K562 (cell line): ENCODE data around the gene FANCD2. TPM values are rescaled to one million over a fixed set of nuclear protein-coding genes. Genes with fewer than 3 reads are reported as not detected.

Experiments
- ATAC-seq: fragments of 200-7000 bp; cut with Tn5 transposase; 3 replicates; pipeline ENCODE4 v1.9.1; 2020; ENCODE audit warnings: moderate library complexity
- BruUV-seq: library from RNA; stranded (reverse); fragments of 400-500 nt; replicated peaks from 2 replicates; lab custom pipeline; 2021; lab: Mats Ljungman, UMichigan
- CTCF ChIA-PET: fragments of 300-600 bp; formaldehyde crosslinking; extraction: SDS; loops from one replicate; lab custom pipeline; 2021; ENCODE audit warnings: low intra/inter-chr PET ratio; lab: Yijun Ruan, JAX
- POLR2A ChIA-PET: fragments of 300-600, 350-650 bp; sonication (Branson Sonifier 250); formaldehyde crosslinking; extraction: SDS; loops from one replicate; lab custom pipeline; 2021; ENCODE audit warnings: antibody characterized with exemption, inconsistent platforms; lab: Yijun Ruan, JAX
- DNase-seq, 4 experiments: peaks; one replicate each; pipeline versions ENCODE4 v3.0.0 to v3.0.0-alpha.2; 2011 to 2018; ENCODE audit warnings: low spot score in 3 of 4, mixed read lengths in 3 of 4; ENCODE audit errors: extremely low read depth in 1 of 4
- FAIRE-seq: peaks from 2 replicates; lab custom pipeline; 2011; peaks lifted over from hg19 to GRCh38; lab: Jason Lieb, UNC
- H2AFZ ChIP-seq: 2 replicates; pipeline ENCODE4 v1.6.0; 2011; ENCODE audit warnings: low read depth, low read length, control low read depth, inconsistent platforms
- H3K27ac ChIP-seq: fragments of 200-600 bp; 3 replicates; pipeline ENCODE4 v1.8.0; 2011; ENCODE audit warnings: low read depth, mild to moderate bottlenecking, control low read depth, inconsistent platforms, low read length, moderate library complexity, mixed read lengths; ENCODE audit errors: extremely low read depth
- H3K27me3 ChIP-seq, 2 experiments: fragments of 300-600 bp in 1 of 2; 2 replicates in 1 of 2; 3 replicates in 1 of 2; pipeline versions ENCODE4 v1.6.0 to v1.8.0; 2011; ENCODE audit warnings: inconsistent platforms in 2 of 2, low read length in 2 of 2, mild to moderate bottlenecking in 1 of 2, mixed read lengths in 1 of 2, moderate library complexity in 1 of 2; ENCODE audit not compliant: control insufficient read depth in 2 of 2, insufficient read depth in 2 of 2
- H3K36me3 ChIP-seq: fragments of 300-600 bp; 3 replicates; pipeline ENCODE4 v1.8.0; 2011; ENCODE audit warnings: mild to moderate bottlenecking, low read length, inconsistent platforms; ENCODE audit not compliant: control insufficient read depth, insufficient read depth
- H3K4me1 ChIP-seq, 2 experiments: fragments of 200-600 bp in 1 of 2; replicated peaks in 1 of 2; 2 replicates in 1 of 2; 3 replicates in 1 of 2; pipeline versions ENCODE4 v1.5.1 to v1.8.0; 2011; ENCODE audit warnings: inconsistent platforms in 2 of 2, low read length in 2 of 2, mild to moderate bottlenecking in 1 of 2, mixed read lengths in 1 of 2, moderate library complexity in 1 of 2; ENCODE audit not compliant: control insufficient read depth in 2 of 2, insufficient read depth in 2 of 2
- H3K4me2 ChIP-seq: 2 replicates; pipeline ENCODE4 v1.6.1; 2011; ENCODE audit warnings: low read length, control low read depth, inconsistent platforms, mixed read lengths; ENCODE audit not compliant: insufficient read depth
- H3K4me3 ChIP-seq: fragments of 200-600 bp; sonication (generic), shearing (Covaris generic); 2 replicates; pipeline ENCODE4 v1.5.1; 2016; ENCODE audit warnings: control low read depth, inconsistent platforms
- H3K79me2 ChIP-seq: fragments of 200-600 bp; 3 replicates; pipeline ENCODE4 v1.8.0; 2011; ENCODE audit warnings: low read length, inconsistent platforms; ENCODE audit not compliant: control insufficient read depth, insufficient read depth
- H3K9ac ChIP-seq, 2 experiments: 2 replicates each; pipeline versions ENCODE4 v1.6.0 to v1.6.1; 2011; ENCODE audit warnings: low read depth in 2 of 2, low read length in 2 of 2, control low read depth in 1 of 2, inconsistent platforms in 1 of 2, mild to moderate bottlenecking in 1 of 2, mixed read lengths in 1 of 2; ENCODE audit not compliant: insufficient read depth in 1 of 2
- H3K9me1 ChIP-seq: one replicate; pipeline ENCODE4 v1.6.0; 2011; ENCODE audit warnings: inconsistent platforms, mild to moderate bottlenecking, low read length, moderate library complexity; ENCODE audit not compliant: control insufficient read depth, insufficient read depth
- H3K9me3 ChIP-seq: replicated peaks from 2 replicates; pipeline ENCODE4 v1.5.1; 2011; ENCODE audit warnings: low read depth, low read length, inconsistent platforms; ENCODE audit not compliant: control insufficient read depth, insufficient read depth
- H4K20me1 ChIP-seq: replicated peaks from 2 replicates; pipeline ENCODE4 v1.6.1; 2011; ENCODE audit warnings: low read length, inconsistent platforms, mixed read lengths; ENCODE audit not compliant: control insufficient read depth, insufficient read depth
- CEBPB ChIP-seq: fragments of 450-650 bp; IDR thresholded peaks from 2 replicates; pipeline ENCODE4 v1.6.1; 2016; ENCODE audit warnings: missing genetic modification characterization, missing compliant biosample characterization
- HDAC3 ChIP-seq: fragments of 450-650 bp; IDR thresholded peaks from 2 replicates; pipeline ENCODE4 v1.6.1; 2018; ENCODE audit warnings: borderline replicate concordance, mild to moderate bottlenecking, moderate library complexity; ENCODE audit not compliant: partially characterized antibody
- IFI16 ChIP-seq: fragments of 250-450 bp; sonication (Bioruptor Pico); IDR thresholded peaks from 2 replicates; pipeline ENCODE4 v2.1.2; 2022; ENCODE audit warnings: mild to moderate bottlenecking, inconsistent platforms
- KLF10 ChIP-seq: fragments of 250-450 bp; sonication (Bioruptor Pico); IDR thresholded peaks from 2 replicates; pipeline ENCODE4 v1.6.1; 2021; ENCODE audit warnings: matching md5 sums
- MCM3 ChIP-seq: fragments of 450-650 bp; IDR thresholded peaks from 2 replicates; pipeline ENCODE4 v1.6.1; 2016
- NFIC ChIP-seq: fragments of 450-650 bp; IDR thresholded peaks from 2 replicates; pipeline ENCODE4 v1.6.1; 2017; ENCODE audit warnings: mild to moderate bottlenecking, inconsistent platforms
- ZNF24 ChIP-seq: fragments of 450-650 bp; IDR thresholded peaks from 2 replicates; pipeline ENCODE4 v1.6.1; 2016
- ZNF695 ChIP-seq: fragments of 450-650 bp; formaldehyde crosslinking; IDR thresholded peaks from 2 replicates; pipeline ENCODE4 v1.4.0; 2020; ENCODE audit warnings: mild to moderate bottlenecking, moderate library complexity
- WGBS: fragments of 100-300 bp; shearing (Covaris generic); methylation state at CpG from one replicate; pipeline ENCODE4 v1.1.6; 2016; ENCODE audit warnings: low coverage, mixed read lengths; ENCODE audit not compliant: insufficient coverage; ENCODE audit errors: missing lambda C conversion rate; 5-methylcytosine and 5-hydroxymethylcytosine counted together
- in situ Hi-C: fragments of 300-500 bp; cut with MboI; formaldehyde crosslinking; loops from 4 replicates; pipeline ENCODE4 v1.15.0; 2018; ENCODE audit warnings: inconsistent platforms, mixed read lengths
- intact Hi-C: fragments of 100-400 bp; cut with micrococcal nuclease; formaldehyde crosslinking; loops from 2 replicates; pipeline ENCODE4 v1.14.2; 2022
- polyA plus RNA-seq, 8 experiments: library from polyadenylated mRNA; depleted of rRNA in 4 of 8; stranded (reverse) in 5 of 8; unstranded in 3 of 8; fragments of >200 nt; fragmentation: Nextera tagmentation in 2 of 8; fragmentation: Illumina TruSeq in 1 of 8; extraction: Ambion mirVana in 2 of 8; extraction: Trizol in 1 of 8; gene quantifications; 2 replicates each; pipeline versions ENCODE4 v1.2.1 to v1.2.3, GENCODE V29; 2011 to 2014; ENCODE audit warnings: inconsistent platforms in 1 of 8, missing spikeins in 1 of 8
- total RNA-seq, 7 experiments: library from RNA; depleted of rRNA in 6 of 7; stranded (reverse); fragments of >200 nt in 6 of 7; fragmentation: Illumina TruSeq in 2 of 7; extraction: Trizol in 2 of 7; gene quantifications; 2 replicates each; pipeline versions ENCODE4 v1.2.1 to v1.2.3, GENCODE V29; 2011 to 2021; ENCODE audit warnings: low replicate concordance in 1 of 7
- TF ChIP-seq, protein P1 (sequence below): sonication (generic); formaldehyde crosslinking; IDR thresholded peaks from 2 replicates; pipeline ENCODE4 v1.8.0; 2022; ENCODE audit warnings: missing genetic modification reagents, mild to moderate bottlenecking, moderate library complexity, borderline replicate concordance

FANCD2 gene
- total and polyA plus RNA-seq, 9 of the 15 experiments (the other 6 are each of a cell fraction or from before 2014, with no cell fraction given): 59.4 to 137 (median 96.1) TPM

DNA sequence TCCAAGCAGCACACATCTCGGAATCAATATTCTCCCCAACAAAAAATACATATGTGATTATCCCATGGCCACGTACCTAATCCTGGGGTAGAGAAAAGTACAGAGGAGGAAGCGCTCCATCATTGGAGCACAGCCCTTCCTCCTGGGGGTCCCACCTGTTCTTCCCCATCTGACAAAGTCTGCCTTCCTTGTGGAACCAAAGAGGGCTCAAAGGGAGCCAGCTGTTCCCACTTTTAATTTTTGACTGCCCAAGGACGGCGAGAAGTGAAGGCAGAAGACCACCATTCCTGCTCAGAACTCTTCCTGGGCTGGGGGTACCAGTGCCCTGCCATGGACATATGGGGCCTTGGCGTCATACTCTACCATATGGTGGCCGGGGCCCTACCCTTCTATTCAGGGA lies 14.1 kb upstream of the FANCD2 start:
- H3K9ac ChIP-seq: no peak overlapping the region
- no peaks in the 10 kb centered on the region for H3K36me3 ChIP-seq
- BruUV-seq: no TSS peak
- in situ Hi-C loops (no loop called here), intact Hi-C loops (no loop called here)
- ChIA-PET POLR2A (no interaction called here), CTCF (no interaction called here)
- no peak overlapping the region for H2AFZ ChIP-seq
- no peaks in the 10 kb centered on the region; the same call in 1 of the 2 replicates for H4K20me1 ChIP-seq
- no peak overlapping the region for H3K4me3 ChIP-seq
- DNase-seq: no peak
- H3K27ac ChIP-seq: no peak overlapping the region
- no peak overlapping the region for H3K4me2 ChIP-seq
- TF ChIP-seq KLF10: no peak
- no peak for TF ChIP-seq ZNF24
- no peak for TF ChIP-seq ZNF695 (CRISPR knock-in tag)
- TF ChIP-seq, protein P1, sequence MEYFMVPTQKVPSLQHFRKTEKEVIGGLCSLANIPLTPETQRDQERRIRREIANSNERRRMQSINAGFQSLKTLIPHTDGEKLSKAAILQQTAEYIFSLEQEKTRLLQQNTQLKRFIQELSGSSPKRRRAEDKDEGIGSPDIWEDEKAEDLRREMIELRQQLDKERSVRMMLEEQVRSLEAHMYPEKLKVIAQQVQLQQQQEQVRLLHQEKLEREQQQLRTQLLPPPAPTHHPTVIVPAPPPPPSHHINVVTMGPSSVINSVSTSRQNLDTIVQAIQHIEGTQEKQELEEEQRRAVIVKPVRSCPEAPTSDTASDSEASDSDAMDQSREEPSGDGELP (CRISPR knock-in tag): no peak
- TF ChIP-seq MCM3: no peak
- no peak for TF ChIP-seq IFI16
- no peak for ATAC-seq
- H3K27me3 ChIP-seq: no peaks in the 10 kb centered on the region
- no peaks in the 10 kb centered on the region for H3K79me2 ChIP-seq
- WGBS: 72% methylated on average over 7 of the region's 7 CpGs
- H3K9me3 ChIP-seq: no peaks in the 10 kb centered on the region
- H3K4me1 ChIP-seq: peaks cover 6 to 32% of the 10 kb centered on the region in 2 experiments
- H3K9me1 ChIP-seq: no peaks in the 10 kb centered on the region
- no peak for FAIRE-seq

DNA sequence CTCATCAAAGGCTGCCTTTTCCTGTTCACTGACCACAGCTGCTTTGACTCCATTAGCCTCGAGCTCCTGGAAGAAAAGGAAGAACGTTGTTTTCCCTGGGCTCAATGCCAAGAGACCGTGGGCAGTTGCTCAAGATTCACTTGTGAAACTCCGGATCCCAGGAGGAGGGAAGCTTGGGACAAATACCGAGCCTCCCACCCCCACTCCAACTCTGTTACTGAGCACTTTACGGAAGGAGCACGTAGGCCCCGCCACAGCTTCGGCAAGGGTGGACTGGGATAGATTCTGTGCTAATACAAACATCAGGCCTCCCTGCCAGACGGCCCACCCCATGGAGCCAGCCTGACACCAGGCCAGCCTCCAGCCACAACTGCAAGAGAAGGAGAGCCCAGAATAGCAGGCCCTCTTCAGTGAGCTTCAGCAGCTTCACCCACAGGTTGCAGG lies 10.8 kb upstream of the FANCD2 start:
- in situ Hi-C loops: no loop called here
- Histone ChIP-seq H2AFZ (no peak overlapping the region), H3K27me3 (no peaks in the 10 kb centered on the region)
- TF ChIP-seq HDAC3: no peak
- TF ChIP-seq NFIC: peak; percentile 64
- peak; percentile 32; the same call in 1 of the 2 replicates for TF ChIP-seq CEBPB (tag)
- TF ChIP-seq, all 486 proteins: peak for 2
- ChIA-PET POLR2A (interaction anchor here (1.6 to 2.2 kb wide), 2 partner anchors 9 to 11 kb away, joined by 5 to 8 read pairs; no protein-coding TSS in a partner anchor), CTCF (no interaction called here)
- FAIRE-seq (peak; percentile 59), DNase-seq (no peak), ATAC-seq (no peak)
- H3K9ac ChIP-seq: peak overlapping the region in 1 of 2 experiments; percentile 72; a peak in 2 of 4 replicates
- H3K79me2 ChIP-seq: no peaks in the 10 kb centered on the region
- no peak overlapping the region for H3K4me3 ChIP-seq
- peaks cover 26% of the 10 kb centered on the region for H3K36me3 ChIP-seq
- no TSS peak for BruUV-seq
- peaks cover under 1 to 17% of the 10 kb centered on the region in 2 experiments for H3K4me1 ChIP-seq
- intact Hi-C loops: no loop called here
- no peak overlapping the region for H3K27ac ChIP-seq
- WGBS: 48% methylated on average over 10 of the region's 10 CpGs
- H3K9me1 ChIP-seq: no peaks in the 10 kb centered on the region
- H4K20me1 ChIP-seq: no peaks in the 10 kb centered on the region; the same call in 1 of the 2 replicates
- no peaks in the 10 kb centered on the region for H3K9me3 ChIP-seq
- H3K4me2 ChIP-seq: no peak overlapping the region
